NCI-H524 treated with DMSO at 0.1 percent for 48 hours (cell line): ENCODE results near the gene YJU2.

ENCODE experiments used
- DNase-seq: peaks from one replicate; lab custom pipeline; 2025; lab: John Stamatoyannopoulos, UW

Gene YJU2

DNA sequence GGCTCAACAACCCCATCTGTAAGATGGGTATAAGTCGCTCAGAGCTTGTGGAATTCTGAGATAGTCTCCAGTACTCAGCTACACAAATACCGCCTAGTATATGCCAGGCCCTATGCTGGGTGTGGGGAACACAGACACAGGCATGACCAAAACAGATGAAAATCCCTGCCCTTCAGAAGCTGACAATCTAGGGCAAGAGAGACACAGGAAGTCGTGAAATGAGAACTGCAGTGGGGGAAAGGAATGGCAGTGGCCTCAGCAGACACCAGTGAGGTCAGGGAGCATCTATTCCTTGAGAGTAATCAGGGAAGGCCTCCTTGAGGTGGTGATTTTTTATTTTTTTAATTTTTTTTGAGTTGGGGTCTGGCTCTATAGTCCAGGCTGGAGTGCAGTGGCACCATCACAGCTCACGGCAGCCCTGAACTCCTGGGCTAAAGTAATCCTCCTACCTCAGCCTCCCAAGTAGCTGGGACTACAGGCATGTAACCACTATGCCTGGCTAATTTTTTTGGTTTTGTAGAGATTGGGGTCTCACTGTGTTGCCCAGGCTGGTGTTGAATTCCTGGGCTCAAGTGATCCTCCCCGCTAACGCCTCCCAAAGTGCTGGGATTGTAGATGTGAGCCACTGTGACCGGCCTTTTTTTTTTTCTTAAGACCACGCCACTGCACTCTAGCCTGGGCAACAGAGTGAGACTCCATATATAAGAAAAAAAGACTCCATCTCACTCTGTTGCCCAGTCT is 52.1 kb downstream of the YJU2 start:
- no peak for DNase-seq

- DNase-seq: no peak
Observed at GRCh38 chr19:4300589-4300988, 53.7 kb downstream of the YJU2 start.

- DNase-seq: no peak
Observed at GRCh38 chr19:4301590-4302242, 54.8 kb downstream of the YJU2 start.

- DNase-seq: no peak
Observed at GRCh38 chr19:4302243-4302640, 55.4 kb downstream of the YJU2 start, which contains the start of gene TMIGD2. Gene TMIGD2 (minus strand): TSS chr19:4302389. CDS start chr19:4302385, 4 bp downstream.

- no peak for DNase-seq
Observed at GRCh38 chr19:4303819-4304537, 57.1 kb downstream of the YJU2 start.

GRCh38 chr19:4304538-4305256 is 57.8 kb downstream of the YJU2 start, which contains the start of gene FSD1:
Gene FSD1 (plus strand): TSS chr19:4304598. CDS start chr19:4304747, 149 bp downstream.
- no peak for DNase-seq

DNA sequence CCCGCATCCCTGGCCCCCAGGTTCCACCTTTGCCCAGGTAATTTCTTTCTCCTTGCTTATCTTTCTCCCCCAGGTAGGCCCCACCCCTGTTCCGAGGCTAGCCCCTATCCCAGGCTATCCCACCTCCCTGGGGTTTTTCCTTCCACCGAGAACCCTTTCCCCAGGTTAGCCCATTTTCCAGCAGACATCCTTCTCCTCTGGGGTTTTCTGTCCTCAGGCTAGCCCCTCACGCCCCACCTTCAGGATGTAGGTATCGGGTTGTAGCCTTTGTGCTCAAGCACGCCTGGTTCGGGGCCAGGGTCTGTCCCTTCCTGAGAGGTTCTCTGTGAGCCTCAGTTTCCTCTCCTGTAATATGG is 58.4 kb downstream of the YJU2 start:
- DNase-seq: no peak

- DNase-seq: no peak
Observed at GRCh38 chr19:4305659-4306058, 58.8 kb downstream of the YJU2 start.

DNA sequence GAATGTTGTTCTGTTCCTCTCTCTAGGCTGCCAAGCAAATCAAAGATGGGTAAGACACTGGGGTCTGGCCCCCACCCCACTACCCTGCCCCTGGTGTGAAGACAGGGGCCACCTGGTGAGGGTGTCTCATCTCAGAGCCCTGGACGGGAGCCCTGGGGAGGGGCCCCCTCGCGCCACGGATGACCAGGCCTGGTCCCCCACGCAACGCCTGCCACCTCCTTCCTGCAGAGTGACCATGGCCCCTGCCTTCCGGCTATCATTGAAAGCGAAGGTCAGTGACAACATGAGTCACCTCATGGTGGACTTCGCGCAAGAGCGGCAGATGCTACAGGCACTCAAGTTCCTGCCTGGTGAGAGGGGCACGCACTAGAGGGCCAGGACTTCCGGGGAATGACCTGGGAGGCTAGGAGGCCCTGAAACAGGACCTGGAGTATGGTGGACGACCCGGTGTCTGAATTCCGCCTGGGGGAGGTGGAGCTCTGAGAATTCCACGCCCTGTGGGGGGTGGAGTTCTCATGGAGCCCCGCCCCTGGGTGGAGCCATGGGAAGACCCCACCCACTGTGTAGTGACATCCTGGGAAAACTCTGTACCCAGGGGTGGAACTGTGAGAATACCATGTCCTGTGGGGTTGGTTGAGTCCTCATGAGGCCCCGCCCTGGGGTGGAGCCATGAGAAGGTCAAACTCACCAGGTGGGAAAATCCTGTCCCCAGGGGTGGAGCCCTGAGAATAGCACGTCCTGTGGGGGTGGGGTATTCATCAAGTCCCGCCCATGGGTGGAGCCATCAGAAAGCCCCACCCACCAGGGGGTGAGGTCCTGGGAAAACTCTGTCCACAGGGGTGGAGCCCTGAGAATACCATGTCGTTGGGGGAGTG is 63.6 kb downstream of the YJU2 start:
- no peak for DNase-seq

- no peak for DNase-seq
Observed at GRCh38 chr19:4313847-4314490, 67.1 kb downstream of the YJU2 start.

DNA sequence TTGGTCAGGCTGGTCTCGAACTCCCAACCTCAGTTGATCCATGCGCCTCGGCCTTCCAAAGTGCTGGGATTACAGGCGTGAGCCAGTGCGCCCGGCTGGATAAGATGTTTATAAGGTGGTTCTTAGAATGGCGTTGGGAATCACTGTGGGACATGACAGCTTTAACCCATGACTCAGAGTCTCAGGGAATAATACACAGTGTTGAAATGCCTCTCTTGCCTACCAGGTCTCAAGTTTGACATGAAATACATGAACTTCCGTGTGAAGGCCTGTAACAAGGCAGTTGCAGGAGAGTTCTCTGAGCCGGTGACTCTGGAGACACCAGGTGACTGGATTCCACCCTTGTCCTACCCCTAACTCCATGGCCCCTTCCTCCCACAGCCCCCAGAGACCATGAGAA is 70.1 kb downstream of the YJU2 start:
- no peak for DNase-seq

- DNase-seq: no peak
Observed at GRCh38 chr19:4318460-4318859, 71.6 kb downstream of the YJU2 start.
